WTC11 (cell line): ENCODE results near the gene BUD13.

Experiments used
- MYBL2 ChIP-seq: sonication (generic); formaldehyde crosslinking; IDR thresholded peaks from 2 replicates; pipeline ENCODE4 v1.8.1; 2023; ENCODE audit warnings: mild to moderate bottlenecking, moderate library complexity, missing genetic modification reagents
- ZNF219 ChIP-seq: sonication (generic); formaldehyde crosslinking; IDR thresholded peaks from 2 replicates; pipeline ENCODE4 v1.8.0; 2023; ENCODE audit warnings: missing genetic modification reagents, mild to moderate bottlenecking, borderline replicate concordance

DNA sequence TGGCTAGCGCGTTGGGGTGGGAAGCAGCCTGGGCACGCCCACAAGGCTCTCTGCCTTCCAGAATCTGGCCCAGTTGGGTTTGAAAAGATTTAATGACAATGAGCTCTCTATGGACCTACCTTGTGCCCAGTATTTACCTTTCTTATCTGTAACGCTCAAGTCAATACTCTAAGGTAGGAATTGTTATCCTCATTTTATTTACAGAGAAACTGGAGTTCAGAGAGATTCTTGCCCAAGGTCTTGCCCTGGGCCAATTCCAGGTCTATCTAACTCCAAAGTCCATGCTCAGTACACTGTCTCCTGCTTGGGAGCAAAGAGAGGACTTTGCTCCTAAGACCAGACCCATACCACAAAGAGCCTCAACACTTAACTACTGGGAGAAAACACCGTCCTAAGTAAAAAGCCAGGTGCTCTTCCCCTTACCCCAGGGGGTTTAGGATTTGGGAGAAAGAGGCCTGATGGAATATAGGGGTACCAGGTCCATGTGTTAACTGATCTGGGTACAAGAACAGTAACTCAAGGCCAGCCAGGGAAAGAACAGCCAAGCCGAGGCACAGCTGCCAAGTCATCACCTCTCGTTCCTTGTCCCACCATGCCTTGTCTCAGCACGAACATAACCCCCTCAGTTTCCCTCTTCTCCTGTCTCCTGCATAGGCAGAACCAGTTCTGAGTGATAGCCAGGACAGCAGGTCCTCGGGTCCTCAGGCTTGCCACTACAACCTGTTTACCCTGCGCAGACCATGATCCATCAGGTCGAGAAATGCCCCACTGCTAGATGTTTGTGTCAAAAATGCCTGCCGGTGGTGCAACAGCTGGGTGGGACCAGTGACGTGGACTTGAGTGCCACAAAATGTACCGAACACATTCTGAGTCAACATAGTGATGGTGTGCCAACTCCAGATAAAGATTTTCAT lies 35.7 kb upstream of the BUD13 start:
- TF ChIP-seq ZNF219 (no peak), MYBL2 (CRISPR knock-in tag) (no peak)
